HUES6 (cell line): Measurements from ENCODE around the gene USP3.

Experiments used
- H3K27ac ChIP-seq: 2 replicates; pipeline ENCODE4 v1.7.0; 2013; ENCODE audit warnings: low read depth, mild to moderate bottlenecking, low read length, inconsistent platforms
- H3K27me3 ChIP-seq: 2 replicates; pipeline ENCODE4 v1.6.1; 2013; ENCODE audit warnings: low read length; ENCODE audit not compliant: control insufficient read depth, insufficient read depth
- H3K36me3 ChIP-seq: 2 replicates; pipeline ENCODE4 v1.6.1; 2013; ENCODE audit warnings: low read length; ENCODE audit not compliant: control insufficient read depth, insufficient read depth
- H3K4me1 ChIP-seq: 2 replicates; pipeline ENCODE4 v1.6.1; 2013; ENCODE audit warnings: low read length; ENCODE audit not compliant: control insufficient read depth, insufficient read depth
- H3K4me3 ChIP-seq: 2 replicates; pipeline ENCODE4 v1.5.1; 2013; ENCODE audit warnings: low read depth, low read length
- H3K9ac ChIP-seq: one replicate; pipeline ENCODE4 v1.6.1; 2013; ENCODE audit warnings: mild to moderate bottlenecking, low read length
- H3K9me3 ChIP-seq: 2 replicates; pipeline ENCODE4 v1.6.1; 2013; ENCODE audit warnings: low read depth, low read length; ENCODE audit not compliant: control insufficient read depth, insufficient read depth

The USP3 gene

GRCh38 chr15:63499611-63500010 lies 4.8 kb upstream of the USP3 start:
- Histone ChIP-seq H3K9me3 (no peaks in the 10 kb centered on the region), H3K27ac (no peak overlapping the region), H3K36me3 (no peaks in the 10 kb centered on the region), H3K9ac (no peak overlapping the region), H3K4me1 (peaks cover 42% of the 10 kb centered on the region), H3K4me3 (no peak overlapping the region), H3K27me3 (peaks cover 91% of the 10 kb centered on the region)

GRCh38 chr15:63500265-63501250 lies 3.8 kb upstream of the USP3 start:
- Histone ChIP-seq H3K9me3 (no peaks in the 10 kb centered on the region), H3K27me3 (peaks cover 89% of the 10 kb centered on the region), H3K4me3 (peak overlapping the region; percentile 41), H3K9ac (no peak overlapping the region), H3K27ac (no peak overlapping the region), H3K4me1 (peaks cover 34% of the 10 kb centered on the region), H3K36me3 (no peaks in the 10 kb centered on the region)

GRCh38 chr15:63501256-63502089 lies 2.9 kb upstream of the USP3 start:
- Histone ChIP-seq H3K4me3 (peak overlapping the region; percentile 41), H3K27me3 (peaks cover 89% of the 10 kb centered on the region), H3K4me1 (peaks cover 27% of the 10 kb centered on the region), H3K9ac (no peak overlapping the region), H3K27ac (no peak overlapping the region), H3K36me3 (no peaks in the 10 kb centered on the region), H3K9me3 (no peaks in the 10 kb centered on the region)

DNA sequence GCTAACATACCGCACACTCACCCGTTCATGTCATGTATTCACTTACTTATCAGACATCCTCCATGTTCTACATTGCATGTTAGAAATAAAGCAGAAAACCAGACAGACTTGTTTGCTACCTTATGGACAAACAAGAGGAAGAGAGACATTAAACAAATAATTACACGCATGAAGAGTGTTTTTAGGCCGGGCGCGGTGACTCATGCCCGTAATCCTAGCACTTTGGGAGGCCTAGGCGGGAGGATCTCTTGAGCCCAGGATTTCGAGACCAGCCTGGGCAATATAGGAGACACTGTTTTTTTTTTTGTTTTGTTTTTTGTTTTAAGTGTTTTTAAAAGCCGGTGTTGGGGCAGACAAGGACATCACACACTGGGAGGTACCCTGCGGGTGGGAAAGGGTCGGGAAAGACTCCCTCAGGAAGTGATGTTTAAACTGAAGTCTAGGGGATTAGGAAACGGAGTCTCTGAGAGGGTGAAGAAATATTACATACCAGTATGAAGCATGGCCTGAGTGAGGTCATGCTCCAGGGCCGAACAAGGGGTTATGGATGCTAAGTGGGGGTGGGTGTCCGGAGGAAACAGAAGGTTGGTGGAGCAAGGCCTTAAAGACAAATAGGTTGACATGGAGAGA lies 2.1 kb upstream of the USP3 start:
- Histone ChIP-seq H3K27me3 (peaks cover 89% of the 10 kb centered on the region), H3K9me3 (no peaks in the 10 kb centered on the region), H3K36me3 (no peaks in the 10 kb centered on the region), H3K4me1 (peaks cover 27% of the 10 kb centered on the region), H3K27ac (no peak overlapping the region), H3K4me3 (no peak overlapping the region), H3K9ac (no peak overlapping the region)

DNA sequence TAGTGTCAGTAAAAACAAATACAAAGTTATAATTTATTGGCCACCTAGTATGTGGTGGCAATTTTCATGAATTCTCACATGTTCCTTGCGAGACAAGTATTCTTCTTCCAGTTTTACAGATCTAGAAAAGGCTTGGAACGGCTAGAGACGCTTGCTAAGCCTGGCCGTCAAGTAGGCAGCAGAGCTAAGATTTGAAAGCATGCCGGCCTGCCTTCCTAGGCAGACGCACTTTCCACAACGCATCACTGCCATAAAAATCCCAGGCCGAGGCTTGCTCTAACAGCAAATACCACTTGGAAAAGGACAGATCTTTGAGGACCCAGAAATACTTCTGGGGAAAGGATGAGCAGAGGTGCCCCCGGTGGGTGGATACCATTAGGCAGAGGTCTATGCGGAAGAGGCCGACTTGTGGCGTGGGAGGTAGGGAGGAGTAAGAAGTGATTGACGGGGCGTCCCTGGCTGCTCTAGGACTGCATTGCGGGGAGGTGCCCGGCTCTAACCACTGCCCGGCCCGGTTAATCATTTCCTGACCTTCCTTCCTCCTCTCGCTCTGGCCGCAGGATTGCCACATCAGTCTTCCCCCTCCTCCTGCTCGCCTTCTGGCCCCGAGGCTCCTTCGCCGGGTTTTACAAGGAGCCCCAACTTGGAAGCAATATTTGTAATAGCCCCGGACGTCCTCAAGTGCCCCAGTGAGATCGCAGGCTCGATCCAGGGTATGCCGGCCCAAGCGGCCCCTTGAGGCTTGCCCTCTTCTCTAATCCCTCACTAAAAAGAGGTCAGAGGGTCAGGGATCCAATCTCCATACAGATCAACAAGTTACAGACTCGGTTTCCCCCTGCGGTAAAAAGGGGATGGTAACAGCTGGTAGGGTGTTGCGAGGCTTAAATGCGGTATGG lies 1.3 kb upstream of the USP3 start:
- H3K4me3 ChIP-seq = peak overlapping the region; percentile 57
- H3K9me3 ChIP-seq = no peaks in the 10 kb centered on the region
- H3K9ac ChIP-seq = peak overlapping the region; percentile 46
- no peaks in the 10 kb centered on the region for H3K36me3 ChIP-seq
- H3K27me3 ChIP-seq = peaks cover 89% of the 10 kb centered on the region
- peaks cover 27% of the 10 kb centered on the region for H3K4me1 ChIP-seq
- H3K27ac ChIP-seq = no peak overlapping the region

DNA sequence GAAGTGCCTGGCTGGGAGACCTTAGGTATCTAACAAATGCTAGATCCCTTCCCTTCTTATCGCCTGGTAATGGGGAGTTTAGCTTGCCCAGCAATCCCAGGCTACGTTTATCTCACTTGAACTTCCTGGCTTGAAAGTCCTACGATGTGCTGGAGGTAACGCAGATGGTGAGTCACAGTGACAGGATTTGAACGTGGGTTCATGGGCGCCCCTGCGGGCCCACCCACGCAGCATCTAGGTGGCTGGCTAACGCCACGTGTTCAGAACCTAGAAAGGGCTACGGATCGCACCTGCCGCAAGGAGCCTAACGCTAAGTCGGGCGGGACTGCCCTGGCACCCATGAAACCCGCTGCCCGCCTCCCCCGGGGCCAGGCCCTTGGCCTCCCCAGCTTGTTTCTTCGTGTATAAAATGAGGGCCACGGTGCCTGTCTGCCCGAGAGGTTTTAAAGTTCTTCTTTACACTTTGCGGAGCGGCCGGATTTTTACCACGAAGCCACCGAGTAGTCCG lies 600 bp upstream of the USP3 start:
- Histone ChIP-seq H3K27ac (no peak overlapping the region; the same call in 1 of the 2 replicates), H3K36me3 (no peaks in the 10 kb centered on the region), H3K9me3 (no peaks in the 10 kb centered on the region), H3K4me3 (peak overlapping the region; percentile 57), H3K27me3 (peaks cover 89% of the 10 kb centered on the region), H3K4me1 (peaks cover 27% of the 10 kb centered on the region), H3K9ac (peak overlapping the region; percentile 46)

GRCh38 chr15:63504979-63505841 lies 817 bp downstream of the USP3 start:
- Histone ChIP-seq H3K9me3 (no peaks in the 10 kb centered on the region), H3K4me3 (peak overlapping the region; percentile 84), H3K27me3 (peaks cover 86% of the 10 kb centered on the region), H3K27ac (peak overlapping the region; percentile 26; the same call in 1 of the 2 replicates), H3K4me1 (peaks cover 34% of the 10 kb centered on the region), H3K9ac (peak overlapping the region; percentile 90), H3K36me3 (no peaks in the 10 kb centered on the region)

GRCh38 chr15:63505842-63506222 lies 1.4 kb downstream of the USP3 start:
- Histone ChIP-seq H3K27me3 (peaks cover 79% of the 10 kb centered on the region), H3K4me3 (peak overlapping the region; percentile 84), H3K36me3 (no peaks in the 10 kb centered on the region), H3K9ac (peak overlapping the region; percentile 90), H3K27ac (no peak overlapping the region), H3K4me1 (peaks cover 38% of the 10 kb centered on the region), H3K9me3 (no peaks in the 10 kb centered on the region)

DNA sequence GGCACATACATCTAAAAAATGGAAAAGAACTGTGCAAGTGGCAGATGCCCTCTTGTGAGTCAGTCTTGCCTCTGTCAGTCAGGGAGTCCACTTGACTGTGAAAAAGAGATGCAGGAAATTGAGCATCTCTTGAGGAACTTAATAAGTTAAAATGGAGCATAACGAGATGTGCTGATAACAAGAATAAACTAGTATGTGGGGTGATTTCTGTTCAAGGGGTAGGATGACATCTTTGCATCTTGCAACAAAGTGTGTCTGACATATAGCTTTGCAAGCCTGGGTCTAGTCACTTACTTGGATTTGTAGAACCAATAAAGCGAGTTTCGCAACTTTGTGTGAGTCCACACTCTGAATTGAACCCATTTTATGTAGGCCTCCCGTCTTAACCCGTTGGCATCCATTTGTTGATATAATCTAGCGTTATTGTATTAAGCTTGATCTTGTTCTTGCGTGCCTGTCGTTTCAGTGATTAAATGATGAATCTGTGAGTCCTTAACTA lies 2.2 kb downstream of the USP3 start:
- no peak overlapping the region for H3K27ac ChIP-seq
- H3K4me1 ChIP-seq = peaks cover 35% of the 10 kb centered on the region; the same call in 1 of the 2 replicates
- no peak overlapping the region for H3K9ac ChIP-seq

More for the DNA sequence above, 2.2 kb downstream of the USP3 start:
- no peaks in the 10 kb centered on the region for H3K9me3 ChIP-seq
- H3K4me3 ChIP-seq = no peak overlapping the region; the same call in 1 of the 2 replicates
- H3K27me3 ChIP-seq = peaks cover 72% of the 10 kb centered on the region
- no peaks in the 10 kb centered on the region for H3K36me3 ChIP-seq
